Liver (tissue), 3 donors: ENCODE results near the gene ZNF213.

Source experiments
- CTCF ChIP-seq: fragments of 150-350 bp; IDR thresholded peaks from 2 replicates; pipeline ENCODE4 v1.5.1; 2017; ENCODE audit warnings: improper control_type of control experiment, low read depth, low read length; ENCODE audit not compliant: missing input control
- EGR1 ChIP-seq, 2 donors: IDR thresholded peaks; 2 replicates each; pipeline ENCODE4 v1.6.1; 2016 to 2018; ENCODE audit warnings: antibody characterized with exemption in 2 of 2, low read depth in 2 of 2
- GABPA ChIP-seq, 2 donors: IDR thresholded peaks in 1 of 2; conservative IDR thresholded peaks in 1 of 2; 2 replicates each; pipeline ENCODE4 v1.6.1; 2016; ENCODE audit warnings: antibody characterized with exemption in 2 of 2, mild to moderate bottlenecking in 1 of 2, moderate library complexity in 1 of 2
- HNF4A ChIP-seq, 2 donors: conservative IDR thresholded peaks; 2 replicates each; pipeline ENCODE4 v1.6.1; 2016; ENCODE audit warnings: antibody characterized with exemption in 2 of 2, mild to moderate bottlenecking in 2 of 2
- MAX ChIP-seq: IDR thresholded peaks from 2 replicates; pipeline ENCODE4 v1.6.1; 2016; ENCODE audit warnings: antibody characterized with exemption
- RAD21 ChIP-seq, 2 donors: IDR thresholded peaks; 2 replicates each; pipeline ENCODE4 v1.6.1; 2016; ENCODE audit warnings: antibody characterized with exemption in 2 of 2, mild to moderate bottlenecking in 2 of 2
- REST ChIP-seq: IDR thresholded peaks from 2 replicates; pipeline ENCODE4 v1.6.1; 2016; ENCODE audit warnings: antibody characterized with exemption, mild to moderate bottlenecking
- RXRA ChIP-seq, 2 donors: IDR thresholded peaks; 2 replicates each; pipeline ENCODE4 v1.6.1; 2017 to 2018; ENCODE audit warnings: antibody characterized with exemption in 2 of 2, mild to moderate bottlenecking in 1 of 2
- SP1 ChIP-seq: IDR thresholded peaks from 2 replicates; pipeline ENCODE4 v1.6.1; 2018; ENCODE audit warnings: antibody characterized with exemption, mild to moderate bottlenecking
- TAF1 ChIP-seq: conservative IDR thresholded peaks from 2 replicates; pipeline ENCODE4 v1.6.1; 2016; ENCODE audit warnings: antibody characterized with exemption, mild to moderate bottlenecking
- YY1 ChIP-seq: IDR thresholded peaks from 2 replicates; pipeline ENCODE4 v1.6.1; 2016; ENCODE audit warnings: antibody characterized with exemption, mild to moderate bottlenecking
- ZBTB33 ChIP-seq: IDR thresholded peaks from 2 replicates; pipeline ENCODE4 v1.6.1; 2016; ENCODE audit warnings: antibody characterized with exemption
- donor health status: healthy.
- donor health status: healthy.

GRCh38 chr16:3143189-3143588, 8.4 kb downstream of the ZNF213 start:
- TF ChIP-seq CTCF (no peak), REST (no peak), ZBTB33 (no peak), MAX (no peak), RAD21 (IDR thresholded peaks at IDR 0.05) (no peak), TAF1 (no peak), SP1 (no peak), RXRA (IDR thresholded peaks at IDR 0.05) (no peak), EGR1 (IDR thresholded peaks at IDR 0.05; ENCODE audit: low read depth in 2 of 2) (no peak), HNF4A (conservative IDR thresholded peaks at IDR 0.05) (no peak), GABPA (IDR thresholded peaks at IDR 0.05 in 1 of 2, conservative IDR thresholded peaks at IDR 0.05 in 1 of 2) (no peak), YY1 (no peak)
